HUES64 (cell line): ENCODE results near the gene TARBP1. TPM values are rescaled to one million over a fixed set of nuclear protein-coding genes. Genes with fewer than 3 reads are reported as not detected.
A peak's percentile ranks its signal among the peaks of the same experiment; 100 is the strongest.
"Not testable (repeated sequence)": the region's sequence is repeated elsewhere in the genome, so short reads cannot be mapped to it uniquely, and the experiment has no call there.

ENCODE experiments used
- H3K27ac ChIP-seq: 2 replicates; pipeline ENCODE4 v1.7.0; 2013; ENCODE audit warnings: low read depth, low read length, inconsistent platforms
- H3K27me3 ChIP-seq: 2 replicates; pipeline ENCODE4 v1.6.1; 2013; ENCODE audit warnings: mild to moderate bottlenecking, low read length; ENCODE audit not compliant: insufficient read depth
- H3K36me3 ChIP-seq: 2 replicates; pipeline ENCODE4 v1.6.1; 2013; ENCODE audit warnings: mild to moderate bottlenecking, low read length; ENCODE audit not compliant: insufficient read depth
- H3K4me1 ChIP-seq: 2 replicates; pipeline ENCODE4 v1.6.1; 2013; ENCODE audit warnings: mild to moderate bottlenecking, low read length, moderate library complexity; ENCODE audit not compliant: insufficient read depth
- H3K4me3 ChIP-seq: 2 replicates; pipeline ENCODE4 v1.5.1; 2013; ENCODE audit warnings: mild to moderate bottlenecking, low read length, moderate library complexity
- H3K9ac ChIP-seq: 2 replicates; pipeline ENCODE4 v1.6.1; 2013; ENCODE audit warnings: mild to moderate bottlenecking, low read depth, low read length
- H3K9me3 ChIP-seq: 2 replicates; pipeline ENCODE4 v1.6.1; 2013; ENCODE audit warnings: low read depth, low read length; ENCODE audit not compliant: insufficient read depth
- WGBS: fragments of 150-250, 120-280 bp; methylation state at CpG from one replicate; pipeline ENCODE4 v1.1.7; 2013; ENCODE audit warnings: missing lambda C conversion rate; 5-methylcytosine and 5-hydroxymethylcytosine counted together
- polyA plus RNA-seq, 2 experiments: library from polyadenylated mRNA; stranded (reverse); fragments of 50-300 nt; gene quantifications; one replicate each; pipeline ENCODE4 v1.2.3, GENCODE V29; 2013

Gene TARBP1
- polyA plus RNA-seq (2013, experiment 1 of 2): 21.8 TPM
- polyA plus RNA-seq (2013, experiment 2 of 2): 19.6 TPM

- H3K9me3 ChIP-seq: no peaks in the 10 kb centered on the region
- under 1% methylated on average over 122 of the region's 122 CpGs for WGBS
- H3K36me3 ChIP-seq: no peaks in the 10 kb centered on the region
- H3K27me3 ChIP-seq: peaks cover 30% of the 10 kb centered on the region
- peak within 1 kb of the TSS; percentile 90 for H3K9ac ChIP-seq
- peak within 1 kb of the TSS; percentile 76; the same call in 1 of the 2 replicates for H3K27ac ChIP-seq
- H3K4me1 ChIP-seq: peaks cover 24% of the 10 kb centered on the region
- peak within 1 kb of the TSS; percentile 89 for H3K4me3 ChIP-seq
These were observed at the start of gene TARBP1 for GRCh38 chr1:234478481-234479309. Gene TARBP1 (minus strand): TSS chr1:234479179. CDS start chr1:234479103, 76 bp downstream.

- 89% methylated on average over 12 of the region's 14 CpGs for WGBS
- no peaks in the 10 kb centered on the region for H3K27me3 ChIP-seq
- no peak overlapping the region for H3K27ac ChIP-seq
- peaks cover 10% of the 10 kb centered on the region for H3K4me1 ChIP-seq
- H3K36me3 ChIP-seq: no peaks in the 10 kb centered on the region
- H3K4me3 ChIP-seq: no peak overlapping the region
- no peak overlapping the region for H3K9ac ChIP-seq
- H3K9me3 ChIP-seq: no peaks in the 10 kb centered on the region
These were observed 49.3 kb upstream of the TARBP1 start for GRCh38 chr1:234528074-234528865.

GRCh38 chr1:234527346-234527745, 48.4 kb upstream of the TARBP1 start:
- H3K27me3 ChIP-seq: no peaks in the 10 kb centered on the region
- H3K27ac ChIP-seq: no peak overlapping the region
- peaks cover 18% of the 10 kb centered on the region for H3K4me1 ChIP-seq
- H3K36me3 ChIP-seq: no peaks in the 10 kb centered on the region
- no peak overlapping the region for H3K9ac ChIP-seq
- no peaks in the 10 kb centered on the region for H3K9me3 ChIP-seq
- no peak overlapping the region for H3K4me3 ChIP-seq
- WGBS: 97% methylated on average over 6 of the region's 6 CpGs

GRCh38 chr1:234526922-234527321, 47.9 kb upstream of the TARBP1 start:
- WGBS: 86% methylated on average over 1 of the region's 3 CpGs
- H3K36me3 ChIP-seq: no peaks in the 10 kb centered on the region
- H3K27me3 ChIP-seq: no peaks in the 10 kb centered on the region
- no peak overlapping the region for H3K9ac ChIP-seq
- H3K9me3 ChIP-seq: no peaks in the 10 kb centered on the region
- no peak overlapping the region for H3K27ac ChIP-seq
- no peak overlapping the region for H3K4me3 ChIP-seq
- H3K4me1 ChIP-seq: peaks cover 17% of the 10 kb centered on the region

GRCh38 chr1:234525099-234525799, 46.3 kb upstream of the TARBP1 start:
- whole genome bisulfite sequencing: 92% methylated on average over 5 of the region's 5 CpGs
- Histone ChIP-seq H3K4me3 (no peak overlapping the region), H3K36me3 (no peaks in the 10 kb centered on the region), H3K9me3 (no peaks in the 10 kb centered on the region), H3K27me3 (no peaks in the 10 kb centered on the region), H3K27ac (no peak overlapping the region), H3K4me1 (peaks cover 10% of the 10 kb centered on the region; the same call in 1 of the 2 replicates), H3K9ac (no peak overlapping the region)

- H3K27me3 ChIP-seq: no peaks in the 10 kb centered on the region
- H3K36me3 ChIP-seq: no peaks in the 10 kb centered on the region
- H3K4me3 ChIP-seq: no peak overlapping the region
- peaks cover 10% of the 10 kb centered on the region; the same call in 1 of the 2 replicates for H3K4me1 ChIP-seq
- H3K9ac ChIP-seq: no peak overlapping the region
- no peaks in the 10 kb centered on the region for H3K9me3 ChIP-seq
- no peak overlapping the region for H3K27ac ChIP-seq
- WGBS: 93% methylated on average over 5 of the region's 5 CpGs
These were observed 42.9 kb upstream of the TARBP1 start for GRCh38 chr1:234521836-234522235.

- no peak overlapping the region for H3K27ac ChIP-seq
- WGBS: 92% methylated on average over 6 of the region's 6 CpGs
- no peaks in the 10 kb centered on the region for H3K9me3 ChIP-seq
- no peaks in the 10 kb centered on the region for H3K27me3 ChIP-seq
- H3K4me1 ChIP-seq: peaks cover 10% of the 10 kb centered on the region; the same call in 1 of the 2 replicates
- H3K9ac ChIP-seq: no peak overlapping the region
- no peaks in the 10 kb centered on the region for H3K36me3 ChIP-seq
- H3K4me3 ChIP-seq: no peak overlapping the region
These were observed 42.2 kb upstream of the TARBP1 start for GRCh38 chr1:234520908-234521817.

GRCh38 chr1:234519506-234519905, 40.5 kb upstream of the TARBP1 start:
- no peaks in the 10 kb centered on the region for H3K27me3 ChIP-seq
- H3K4me3 ChIP-seq: no peak overlapping the region
- no peaks in the 10 kb centered on the region for H3K9me3 ChIP-seq
- 92% methylated on average over 10 of the region's 10 CpGs for WGBS
- no peak overlapping the region for H3K27ac ChIP-seq
- no peaks in the 10 kb centered on the region for H3K36me3 ChIP-seq
- H3K9ac ChIP-seq: no peak overlapping the region
- peaks cover 22% of the 10 kb centered on the region for H3K4me1 ChIP-seq

GRCh38 chr1:234518876-234519275, 39.9 kb upstream of the TARBP1 start:
- Histone ChIP-seq H3K36me3 (no peaks in the 10 kb centered on the region), H3K9ac (no peak overlapping the region), H3K4me3 (no peak overlapping the region), H3K27me3 (no peaks in the 10 kb centered on the region), H3K9me3 (no peaks in the 10 kb centered on the region), H3K27ac (no peak overlapping the region), H3K4me1 (peaks cover 22% of the 10 kb centered on the region)
- WGBS: 94% methylated on average over 10 of the region's 10 CpGs

- WGBS: 83% methylated on average over 9 of the region's 10 CpGs
- not testable (repeated sequence) for H3K27ac ChIP-seq, H3K9ac ChIP-seq, H3K36me3 ChIP-seq, H3K4me3 ChIP-seq, H3K27me3 ChIP-seq, H3K9me3 ChIP-seq
- H3K4me1 ChIP-seq: peaks cover 18% of the 10 kb centered on the region
These were observed 39.1 kb upstream of the TARBP1 start for GRCh38 chr1:234518086-234518485.
